Activated CD8-positive, alpha-beta memory T cell treated with anti-CD3 and anti-CD28 coated beads for 48 hours (primary cell): Measurements from ENCODE around the gene CLK4.

ENCODE experiments used
- DNase-seq, 3 experiments: peaks; one replicate each; pipeline ENCODE4 v3.0.0-alpha.2; 2020; ENCODE audit warnings: low read depth in 2 of 3, low spot score in 2 of 3

CLK4 gene

DNA sequence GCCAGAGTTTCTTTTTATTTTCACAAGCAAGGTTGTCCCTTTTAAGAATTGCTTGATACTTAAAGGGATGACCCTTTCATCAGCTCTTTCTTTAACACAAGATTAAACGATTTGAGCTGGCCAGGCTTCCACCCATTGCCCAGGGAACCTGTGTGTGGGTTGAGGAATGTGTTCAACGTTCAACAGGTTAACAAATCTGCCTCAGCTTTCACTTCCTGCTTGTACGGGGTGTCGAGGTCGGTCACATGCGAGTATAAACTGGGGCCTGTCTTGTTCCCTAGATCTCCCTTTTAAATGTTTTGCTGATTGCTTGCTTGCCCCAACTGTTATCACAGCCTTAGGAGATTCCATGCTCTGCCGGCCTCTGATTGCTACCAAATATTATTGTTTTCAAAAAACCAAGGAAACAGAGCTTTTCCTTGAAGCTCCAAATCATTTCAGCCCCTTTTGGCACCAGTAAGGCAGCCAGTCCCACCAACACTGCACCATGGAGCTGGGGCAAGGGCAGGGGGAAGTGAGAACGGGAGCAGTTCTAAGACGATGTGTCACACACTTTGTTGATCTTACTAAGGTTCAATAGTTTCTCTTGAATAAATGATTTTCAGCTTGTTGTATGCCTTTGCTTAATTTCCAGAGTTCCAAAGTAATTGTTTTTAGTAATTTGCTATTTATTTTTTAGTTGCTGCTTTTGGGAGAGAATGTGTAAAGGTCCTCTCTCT lies 10.7 kb upstream of the CLK4 start:
- DNase-seq: no peak

- no peak for DNase-seq
Measured at GRCh38 chr5:178632285-178632684, 5.4 kb upstream of the CLK4 start.

DNA sequence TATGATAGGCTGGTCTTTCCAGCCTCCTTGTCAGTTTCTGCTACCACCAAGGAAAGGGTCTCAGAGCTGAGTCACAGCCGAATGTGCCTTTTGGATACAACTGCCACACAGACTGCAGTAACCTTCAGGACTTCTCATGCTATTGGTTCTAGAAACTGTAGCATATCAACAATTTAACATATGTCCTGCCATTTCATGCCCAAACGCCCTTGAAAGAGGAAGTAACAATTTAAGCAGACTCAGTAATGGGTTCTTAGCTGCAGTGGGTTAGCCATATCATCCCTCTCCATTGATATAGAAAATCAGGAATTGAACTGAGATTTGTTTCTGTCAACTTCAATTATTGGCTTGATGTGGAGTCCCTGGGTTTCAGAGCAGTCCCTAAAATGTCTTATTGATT lies 4.1 kb upstream of the CLK4 start:
- no peak for DNase-seq

DNA sequence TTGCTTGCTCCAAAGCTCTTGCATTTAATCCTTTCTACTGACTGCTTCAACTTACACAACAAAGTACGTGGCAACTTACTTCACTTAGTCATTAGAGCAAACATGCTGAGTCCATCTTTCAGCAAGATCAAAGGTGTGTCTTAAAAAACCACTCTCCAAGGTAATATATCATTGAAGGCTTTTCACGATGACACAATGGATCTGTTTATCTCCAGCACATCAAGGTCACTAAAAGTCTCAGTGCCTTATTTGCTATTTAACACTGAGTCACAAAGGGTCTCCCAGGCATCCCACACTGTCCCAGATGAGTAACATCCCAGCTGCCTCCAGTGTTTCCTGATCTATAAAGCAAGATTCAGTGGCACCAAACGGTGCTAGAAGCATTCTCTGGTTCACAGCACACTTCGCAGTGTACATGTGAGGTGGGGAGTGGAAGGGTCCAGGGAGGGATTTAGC lies 3.7 kb upstream of the CLK4 start:
- no peak for DNase-seq

GRCh38 chr5:178627259-178627598 lies 379 bp upstream of the CLK4 start:
- DNase-seq: no peak

DNA sequence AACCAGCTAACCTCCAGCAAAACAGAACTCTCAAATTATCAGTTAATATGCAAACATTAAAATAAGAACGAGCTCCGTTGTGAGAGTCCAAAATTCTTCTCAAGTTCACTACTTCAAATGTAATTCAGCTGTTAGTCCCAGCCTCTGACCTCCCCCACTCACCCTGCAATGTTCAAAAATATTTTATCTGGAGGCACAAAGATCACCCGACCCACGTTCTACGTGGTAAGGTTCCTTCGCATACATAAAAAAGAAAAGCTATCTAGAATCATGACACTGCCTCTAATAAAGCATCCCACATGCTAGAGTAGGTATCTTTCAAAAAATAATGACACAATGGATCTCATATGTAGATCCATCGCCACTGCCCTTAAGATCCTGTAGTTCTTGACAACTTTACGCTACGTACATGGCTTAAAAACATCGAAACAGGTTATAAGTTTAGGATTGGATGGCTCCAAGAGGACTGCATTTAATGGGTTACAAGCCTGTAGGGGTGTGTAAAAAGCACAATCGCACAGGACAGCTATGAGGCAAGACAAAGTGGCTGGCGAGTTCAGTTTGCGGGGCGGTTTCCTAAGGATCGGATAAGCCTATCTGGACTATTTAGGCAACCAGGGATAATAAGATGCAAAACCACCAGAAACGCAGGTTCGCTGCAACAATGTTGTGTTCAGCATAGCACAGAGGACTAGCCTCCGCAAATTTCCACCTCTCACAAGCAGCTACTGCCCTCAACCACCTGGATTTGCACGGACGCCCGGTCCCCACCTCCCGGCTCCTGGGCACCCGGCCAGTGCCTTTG lies 969 bp downstream of the CLK4 start:
- no peak for DNase-seq

GRCh38 chr5:178624631-178625546 lies 2.0 kb downstream of the CLK4 start:
- no peak for DNase-seq

DNA sequence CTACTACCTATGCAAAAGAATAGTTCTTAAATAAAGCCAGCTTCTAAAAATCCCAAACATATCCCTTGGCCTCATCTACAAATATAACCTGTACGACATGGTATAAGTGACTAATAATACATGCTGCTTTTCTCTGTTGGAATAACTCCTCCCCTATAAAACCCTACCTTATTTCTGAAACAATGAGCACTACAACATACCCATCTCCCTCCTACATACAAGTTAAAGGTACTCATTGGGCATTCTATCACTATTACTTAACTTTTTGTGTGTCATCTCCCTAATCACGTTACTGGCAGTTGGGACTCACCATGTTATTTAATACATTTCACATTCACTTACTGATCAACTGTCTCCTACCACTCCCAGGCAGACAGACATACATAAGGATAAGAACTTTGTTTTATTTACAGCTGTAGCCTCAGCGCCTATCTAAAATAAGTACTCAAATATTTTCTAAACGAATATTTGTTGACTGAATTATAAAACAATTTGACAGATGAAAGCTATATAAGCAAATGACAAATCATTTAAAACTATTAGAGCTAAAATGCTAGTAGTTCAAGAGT lies 4.1 kb downstream of the CLK4 start:
- no peak for DNase-seq

DNA sequence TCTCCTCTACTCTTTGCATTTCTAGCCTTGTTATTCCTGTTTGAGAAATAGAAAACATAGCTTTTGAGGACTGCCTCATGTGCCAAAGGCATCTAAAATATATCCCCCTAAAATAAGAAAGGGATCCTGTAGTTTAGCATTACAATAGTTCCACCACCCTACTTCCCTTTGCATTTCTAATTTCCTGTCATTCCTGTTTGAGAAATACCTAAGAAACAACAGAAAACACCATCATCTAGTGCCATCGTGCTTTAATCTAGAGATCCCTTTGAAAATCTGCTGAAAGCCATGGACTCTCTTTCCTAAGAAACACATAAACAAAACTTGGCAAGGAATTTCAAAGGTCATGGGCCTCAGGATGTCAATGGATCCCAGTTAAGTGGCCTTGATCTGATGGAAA lies 7.5 kb downstream of the CLK4 start:
- DNase-seq: no peak

DNA sequence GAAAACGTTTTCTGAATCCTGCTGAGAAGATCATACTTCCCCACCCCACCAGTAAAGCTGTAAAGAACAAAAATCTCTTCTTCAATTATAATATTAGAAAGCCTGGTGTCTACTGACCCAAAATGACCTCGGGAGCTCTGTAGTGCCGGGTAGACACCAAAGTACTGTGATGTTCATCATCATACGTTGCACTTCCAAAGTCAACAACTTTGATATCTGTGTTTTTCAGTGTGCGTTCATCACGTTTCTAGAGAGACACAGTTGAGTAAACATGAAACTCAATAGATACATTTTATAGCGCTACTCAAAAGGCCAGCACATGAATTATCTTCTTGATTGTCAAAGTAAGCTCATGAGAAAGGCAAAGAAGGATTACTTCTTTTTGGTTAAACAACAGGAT lies 14.6 kb downstream of the CLK4 start:
- DNase-seq: no peak

- no peak for DNase-seq
Measured at GRCh38 chr5:178606269-178606668, 20.6 kb downstream of the CLK4 start.

DNA sequence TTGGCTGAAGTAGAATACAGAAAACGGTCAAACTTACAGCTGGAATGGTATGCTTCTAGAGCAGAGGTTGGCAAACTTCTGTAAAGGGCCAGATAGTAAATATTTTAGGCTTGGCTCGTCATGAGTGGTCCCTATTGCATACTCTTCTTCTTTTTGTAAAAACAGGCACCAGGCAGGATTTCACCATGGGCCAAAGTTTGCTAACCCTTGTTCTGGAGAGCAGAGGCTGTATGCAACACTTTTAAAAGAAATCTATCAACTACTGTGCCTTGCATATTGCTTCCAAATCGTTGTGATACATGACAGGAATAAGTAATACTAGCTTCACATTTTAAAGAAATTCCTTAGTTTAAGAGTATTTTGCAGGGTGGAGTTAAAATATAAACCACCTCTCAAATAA lies 21.1 kb downstream of the CLK4 start:
- DNase-seq: no peak

DNA sequence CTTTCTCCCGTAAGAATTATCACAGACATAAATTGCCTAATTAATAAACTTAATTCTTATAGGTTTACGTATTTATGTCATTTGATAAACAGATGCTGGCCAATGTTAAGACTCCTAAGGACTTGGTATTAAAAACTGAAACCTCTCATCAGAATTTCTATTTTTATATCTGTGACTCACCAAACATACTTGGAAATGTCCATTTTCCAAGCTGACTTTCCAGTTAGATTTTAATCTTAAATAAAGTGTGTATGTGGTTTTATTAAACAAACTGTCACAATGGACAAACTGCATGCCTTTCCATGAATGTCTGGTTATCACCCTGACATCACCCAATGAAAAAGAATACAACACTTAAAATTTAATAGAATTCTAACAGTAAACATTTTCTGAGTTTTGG lies 24.1 kb downstream of the CLK4 start:
- no peak for DNase-seq

GRCh38 chr5:178595750-178596149 lies 31.1 kb downstream of the CLK4 start:
- DNase-seq: no peak

- no peak for DNase-seq
Measured at GRCh38 chr5:178595150-178595549, 31.7 kb downstream of the CLK4 start.

- no peak for DNase-seq
Measured at GRCh38 chr5:178590924-178591423, 35.9 kb downstream of the CLK4 start.

DNA sequence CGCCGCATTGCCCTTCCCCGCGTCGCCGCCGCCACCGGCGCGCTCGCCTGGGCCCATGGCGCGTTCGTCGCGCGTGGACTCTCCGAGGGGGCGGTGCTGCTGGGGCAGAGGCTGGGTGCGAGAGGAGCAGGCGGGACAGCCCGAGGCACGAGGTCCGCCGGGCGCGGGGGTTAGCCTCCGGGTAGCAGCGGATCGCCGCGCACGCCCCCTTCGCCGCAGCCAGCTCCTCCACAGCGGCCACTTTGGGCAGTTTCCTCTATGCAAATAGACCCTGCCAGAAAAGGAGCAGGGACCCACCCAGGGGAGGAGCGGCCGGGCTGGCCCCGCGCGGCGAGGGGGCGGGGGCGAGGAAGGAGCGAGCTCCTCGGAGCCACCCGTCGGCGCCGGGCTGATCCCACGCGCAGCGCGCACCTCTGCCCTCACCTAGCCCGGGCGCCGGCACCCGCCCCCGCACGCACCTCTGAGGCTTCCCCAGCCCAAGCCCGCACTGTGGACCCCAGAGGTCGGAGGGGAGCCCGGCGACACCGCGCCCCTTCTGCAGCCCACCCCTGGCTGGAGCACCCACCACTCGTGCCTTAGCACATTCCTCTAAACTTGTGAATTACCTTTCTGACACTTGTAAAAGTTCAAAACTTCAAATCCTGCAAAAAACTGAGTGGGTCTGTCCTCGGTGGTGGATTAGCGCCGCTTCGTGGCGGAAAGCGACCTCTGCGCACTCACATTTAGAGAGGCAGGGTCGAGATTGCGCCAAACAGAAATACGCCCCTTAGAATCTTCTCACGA lies 36.5 kb downstream of the CLK4 start, which contains the start of gene COL23A1:
Gene COL23A1, minus strand, starts transcription at position 253 of the 783 bp plus-strand sequence.
- DNase-seq: no peak

DNA sequence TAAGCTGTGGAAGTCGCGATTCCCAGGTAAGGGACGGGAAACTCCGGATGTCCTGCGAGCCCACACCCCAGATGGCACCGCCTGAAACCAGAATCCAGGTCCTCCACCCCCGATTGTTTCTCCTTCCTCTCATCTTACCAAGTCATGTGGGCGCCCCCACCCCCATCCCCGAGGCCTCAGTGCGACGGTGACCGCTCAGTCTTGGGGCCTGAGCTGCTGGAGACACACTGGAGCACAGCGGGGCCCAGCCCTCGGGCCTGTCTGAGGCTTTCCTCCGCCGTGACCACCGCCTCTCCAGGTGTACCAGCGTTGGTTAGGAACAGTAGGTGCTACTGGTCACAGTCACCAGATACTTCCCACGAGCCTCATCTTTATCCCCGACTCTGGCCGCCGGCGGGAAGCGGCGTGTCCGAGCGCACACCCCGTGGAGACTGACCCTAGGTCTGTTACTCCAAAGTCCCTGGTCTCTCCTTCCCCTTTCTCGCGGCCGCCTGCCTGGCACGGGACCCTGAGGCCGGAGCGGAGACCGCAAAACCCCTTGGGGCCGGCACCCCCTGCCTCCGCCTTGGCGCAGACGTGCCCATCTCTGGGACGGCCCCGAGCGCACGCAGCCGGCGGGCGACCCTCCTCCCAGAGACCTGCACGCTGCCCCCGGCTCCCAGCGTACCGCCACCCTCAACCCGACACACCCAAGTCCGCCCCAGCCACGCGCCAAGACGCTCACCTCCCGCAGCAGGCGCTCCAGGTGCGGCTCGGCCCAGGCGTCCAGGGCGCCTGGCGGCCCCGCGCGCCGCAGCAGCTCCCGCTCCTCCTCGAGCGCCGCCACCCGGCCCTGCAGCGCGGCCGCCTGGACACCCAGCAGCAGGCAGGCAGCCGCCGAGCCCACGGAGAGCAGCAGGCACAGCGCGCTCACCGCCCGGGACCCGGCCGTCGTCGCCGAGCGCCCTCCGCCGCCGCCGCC lies 37.4 kb downstream of the CLK4 start:
- no peak for DNase-seq

DNA sequence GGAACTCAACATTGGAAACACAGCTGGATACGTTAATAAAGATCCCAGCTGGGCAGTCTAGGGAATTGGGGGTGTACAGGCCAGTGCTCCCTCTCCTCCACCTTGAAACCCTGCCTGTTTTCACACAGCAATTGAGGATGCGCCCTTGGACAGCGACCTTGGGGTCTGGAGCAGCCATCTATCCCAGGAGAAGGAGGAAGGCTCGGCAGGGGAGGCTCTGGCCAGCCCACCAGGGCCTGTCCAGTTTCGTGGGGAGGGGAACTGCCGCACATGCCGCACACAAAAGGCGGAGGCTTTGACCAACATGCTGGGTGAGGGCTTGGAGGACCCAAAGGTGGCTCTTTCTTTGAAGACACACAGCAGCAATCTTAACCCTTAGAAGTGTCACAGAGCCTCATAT lies 38.1 kb downstream of the CLK4 start:
- DNase-seq: no peak
